KOPT-K1 (cell line): ENCODE data around the gene CERS2.

ENCODE experiments used
- H3K27ac ChIP-seq: fragments of 200-600 bp; sonication (generic); 2 replicates; pipeline ENCODE4 v1.5.1; 2016; ENCODE audit warnings: antibody characterized with exemption, mild to moderate bottlenecking, low read depth, low read length; ENCODE audit not compliant: poor library complexity, severe bottlenecking
- H3K36me3 ChIP-seq: fragments of 200-600 bp; sonication (generic); 2 replicates; pipeline ENCODE4 v1.5.1; 2017; ENCODE audit warnings: antibody characterized with exemption, mild to moderate bottlenecking, low read length, moderate library complexity; ENCODE audit not compliant: insufficient read depth
- H3K9me3 ChIP-seq: fragments of 200-600 bp; sonication (generic); 2 replicates; pipeline ENCODE4 v1.5.1; 2017; ENCODE audit warnings: antibody characterized with exemption, low read length, mild to moderate bottlenecking; ENCODE audit not compliant: insufficient read depth, poor library complexity, severe bottlenecking

The CERS2 gene

GRCh38 chr1:151002611-151003010 is 28.0 kb upstream of the CERS2 start:
- no peak overlapping the region for H3K27ac ChIP-seq
- no peaks in the 10 kb centered on the region for H3K9me3 ChIP-seq
- no peaks in the 10 kb centered on the region for H3K36me3 ChIP-seq

GRCh38 chr1:151002051-151002450 is 27.4 kb upstream of the CERS2 start:
- H3K36me3 ChIP-seq: no peaks in the 10 kb centered on the region
- no peaks in the 10 kb centered on the region for H3K9me3 ChIP-seq
- H3K27ac ChIP-seq: no peak overlapping the region

GRCh38 chr1:151001602-151002001 is 27.0 kb upstream of the CERS2 start:
- no peaks in the 10 kb centered on the region for H3K36me3 ChIP-seq
- H3K9me3 ChIP-seq: no peaks in the 10 kb centered on the region
- H3K27ac ChIP-seq: no peak overlapping the region

- no peaks in the 10 kb centered on the region for H3K36me3 ChIP-seq
- H3K27ac ChIP-seq: no peak overlapping the region
- H3K9me3 ChIP-seq: no peaks in the 10 kb centered on the region
Observed at GRCh38 chr1:151000408-151000807, 25.8 kb upstream of the CERS2 start.

- Histone ChIP-seq H3K27ac (no peak overlapping the region), H3K9me3 (no peaks in the 10 kb centered on the region), H3K36me3 (no peaks in the 10 kb centered on the region)
Observed at GRCh38 chr1:150999926-151000325, 25.3 kb upstream of the CERS2 start.

GRCh38 chr1:150999051-150999674 is 24.5 kb upstream of the CERS2 start:
- H3K27ac ChIP-seq: no peak overlapping the region
- H3K36me3 ChIP-seq: no peaks in the 10 kb centered on the region
- no peaks in the 10 kb centered on the region for H3K9me3 ChIP-seq

- H3K36me3 ChIP-seq: no peaks in the 10 kb centered on the region
- H3K9me3 ChIP-seq: no peaks in the 10 kb centered on the region
- H3K27ac ChIP-seq: no peak overlapping the region
Observed at GRCh38 chr1:150997949-150998348, 23.3 kb upstream of the CERS2 start.

- Histone ChIP-seq H3K36me3 (no peaks in the 10 kb centered on the region), H3K9me3 (no peaks in the 10 kb centered on the region), H3K27ac (no peak overlapping the region)
Observed at GRCh38 chr1:150997126-150997872, 22.7 kb upstream of the CERS2 start.

GRCh38 chr1:150995896-150996295 is 21.3 kb upstream of the CERS2 start:
- Histone ChIP-seq H3K27ac (no peak overlapping the region), H3K9me3 (no peaks in the 10 kb centered on the region), H3K36me3 (no peaks in the 10 kb centered on the region)

- Histone ChIP-seq H3K36me3 (no peaks in the 10 kb centered on the region), H3K9me3 (no peaks in the 10 kb centered on the region), H3K27ac (no peak overlapping the region)
Observed at GRCh38 chr1:150995460-150995859, 20.8 kb upstream of the CERS2 start.

GRCh38 chr1:150994248-150994647 is 19.6 kb upstream of the CERS2 start:
- H3K27ac ChIP-seq: no peak overlapping the region
- H3K9me3 ChIP-seq: no peaks in the 10 kb centered on the region

GRCh38 chr1:150992626-150993025 is 18.0 kb upstream of the CERS2 start:
- H3K27ac ChIP-seq: no peak overlapping the region
- H3K9me3 ChIP-seq: no peaks in the 10 kb centered on the region
- H3K36me3 ChIP-seq: no peaks in the 10 kb centered on the region

More at GRCh38 chr1:150994248-150994647, 19.6 kb upstream of the CERS2 start:
- no peaks in the 10 kb centered on the region for H3K36me3 ChIP-seq

GRCh38 chr1:150987924-150988323 is 13.3 kb upstream of the CERS2 start:
- Histone ChIP-seq H3K27ac (no peak overlapping the region), H3K36me3 (no peaks in the 10 kb centered on the region), H3K9me3 (no peaks in the 10 kb centered on the region)

- no peaks in the 10 kb centered on the region for H3K9me3 ChIP-seq
- no peak overlapping the region for H3K27ac ChIP-seq
- H3K36me3 ChIP-seq: no peaks in the 10 kb centered on the region
Observed at GRCh38 chr1:150985179-150985825, 10.7 kb upstream of the CERS2 start.

- no peaks in the 10 kb centered on the region for H3K9me3 ChIP-seq
- H3K36me3 ChIP-seq: no peaks in the 10 kb centered on the region
- no peak within 1 kb of the TSS for H3K27ac ChIP-seq
Observed at GRCh38 chr1:150981805-150982712, 7.4 kb upstream of the CERS2 start, which contains the start of gene ANXA9. Gene ANXA9, plus strand, starts transcription at chr1:150982292. Its CDS starts 814 bp downstream, at chr1:150983106.
